Uterus (tissue), 4 donors: ENCODE measurements around the gene RRP1. TPM values are rescaled to one million over a fixed set of nuclear protein-coding genes. Genes with fewer than 3 reads are reported as not detected.

Experiments
- DNase-seq, 2 donors: peaks; one replicate each; pipeline ENCODE4 v3.0.0-alpha.2; 2019 to 2020
- H3K27ac ChIP-seq, 2 donors: fragments of 200-600 bp; sonication (generic); 1 replicate in 1 of 2; 2 replicates in 1 of 2; pipeline ENCODE4 v1.5.1; 2016 to 2018
- H3K27me3 ChIP-seq, 2 donors: fragments of 200-600 bp; sonication (generic); one replicate each; pipeline ENCODE4 v1.5.1; 2018 to 2019; ENCODE audit warnings: control low read depth in 1 of 2
- H3K36me3 ChIP-seq, 2 donors: fragments of 200-600 bp; sonication (generic); one replicate each; pipeline ENCODE4 v1.5.1; 2019; ENCODE audit warnings: control low read depth in 1 of 2
- H3K4me1 ChIP-seq, 2 donors: fragments of 200-600 bp; sonication (generic); one replicate each; pipeline ENCODE4 v1.5.1; 2018 to 2019; ENCODE audit warnings: control low read depth in 1 of 2
- H3K4me3 ChIP-seq, 2 donors: fragments of 200-600 bp; sonication (generic); 1 replicate in 1 of 2; 2 replicates in 1 of 2; pipeline ENCODE4 v1.5.1; 2018 to 2019; ENCODE audit warnings: mild to moderate bottlenecking in 1 of 2
- H3K9me3 ChIP-seq, 2 donors: fragments of 200-600 bp; sonication (generic); one replicate each; pipeline ENCODE4 v1.5.1; 2019; ENCODE audit warnings: control low read depth in 1 of 2
- POLR2A ChIP-seq, 2 donors: fragments of 450-650 bp; IDR thresholded peaks; one replicate each; pipeline ENCODE4 v1.6.1; 2016; ENCODE audit warnings: antibody characterized with exemption in 2 of 2, mild to moderate bottlenecking in 1 of 2, moderate library complexity in 1 of 2
- intact Hi-C: fragments of 100-400 bp; cut with DNase I; formaldehyde crosslinking; loops from one replicate; pipeline ENCODE4 v1.15.1; 2023; ENCODE audit warnings: low total_unique reads
- total RNA-seq, 4 donors: library from RNA; depleted of rRNA in 3 of 4; stranded (reverse); fragments of >200 nt in 3 of 4; gene quantifications; one replicate each; pipeline versions ENCODE4 v1.1.0 to v1.2.4, GENCODE V29; 2014 to 2023
- TF ChIP-seq, protein P1 (sequence below), 4 experiments: fragments of 200-600 bp in 2 of 4; fragments of 450-650 bp in 2 of 4; sonication (generic) in 2 of 4; IDR thresholded peaks; one replicate each; pipeline ENCODE4 v1.5.1; 2016 to 2019; ENCODE audit warnings: antibody characterized with exemption in 4 of 4, mild to moderate bottlenecking in 2 of 4, moderate library complexity in 1 of 4
- donor health status: DM: yes; HTN: yes; CAD: no.

The RRP1 gene
- total RNA-seq, 4 donors from 2014 or later = 11.0 to 31.5 (median 19.5) TPM

DNA sequence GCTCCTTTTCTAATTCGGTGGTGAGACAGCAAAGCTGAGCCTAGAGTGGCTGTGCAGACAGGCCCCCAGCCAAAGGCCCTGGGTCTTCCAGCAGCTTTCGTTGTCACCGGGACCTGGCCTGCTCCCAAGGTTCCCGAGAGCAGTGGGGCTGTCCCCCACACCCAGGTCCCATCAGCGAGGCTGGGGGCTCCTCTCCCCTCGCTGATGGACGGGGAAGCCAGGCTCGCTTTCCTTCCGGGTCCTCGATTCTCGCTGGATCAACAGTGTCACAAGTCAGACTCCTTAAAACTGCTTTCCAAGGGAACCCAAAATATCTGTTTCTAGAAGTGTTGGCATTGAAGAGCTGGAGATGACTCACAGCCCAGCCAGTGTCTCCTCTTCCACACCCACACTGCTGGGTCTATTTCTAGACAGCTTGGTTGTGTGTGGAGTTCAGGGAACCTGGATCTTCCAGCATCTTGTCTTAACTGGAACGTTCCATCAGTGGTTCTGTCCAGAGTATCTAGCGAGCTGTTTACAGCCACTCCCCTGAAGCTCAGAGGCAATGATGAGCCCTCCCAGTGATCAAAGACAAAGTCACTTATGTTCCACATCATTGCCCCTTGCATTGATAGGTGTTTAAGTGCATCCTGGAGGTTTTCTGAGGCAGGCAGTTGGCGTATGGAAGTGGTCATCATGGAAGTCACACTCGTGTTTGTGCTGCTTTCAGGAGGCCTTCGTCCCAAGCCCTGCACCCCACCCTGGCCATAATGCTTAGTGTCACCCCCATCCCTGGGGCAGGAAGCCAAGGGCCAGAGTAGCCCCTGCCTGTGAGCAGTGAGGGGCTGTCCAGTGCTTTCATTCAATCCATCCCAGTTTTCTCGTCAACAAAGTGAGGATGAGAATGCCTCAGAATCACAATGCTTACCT lies 35.2 kb downstream of the RRP1 start:
- DNase-seq = no peak
- no peaks in the 10 kb centered on the region for H3K9me3 ChIP-seq
- TF ChIP-seq, protein P1, sequence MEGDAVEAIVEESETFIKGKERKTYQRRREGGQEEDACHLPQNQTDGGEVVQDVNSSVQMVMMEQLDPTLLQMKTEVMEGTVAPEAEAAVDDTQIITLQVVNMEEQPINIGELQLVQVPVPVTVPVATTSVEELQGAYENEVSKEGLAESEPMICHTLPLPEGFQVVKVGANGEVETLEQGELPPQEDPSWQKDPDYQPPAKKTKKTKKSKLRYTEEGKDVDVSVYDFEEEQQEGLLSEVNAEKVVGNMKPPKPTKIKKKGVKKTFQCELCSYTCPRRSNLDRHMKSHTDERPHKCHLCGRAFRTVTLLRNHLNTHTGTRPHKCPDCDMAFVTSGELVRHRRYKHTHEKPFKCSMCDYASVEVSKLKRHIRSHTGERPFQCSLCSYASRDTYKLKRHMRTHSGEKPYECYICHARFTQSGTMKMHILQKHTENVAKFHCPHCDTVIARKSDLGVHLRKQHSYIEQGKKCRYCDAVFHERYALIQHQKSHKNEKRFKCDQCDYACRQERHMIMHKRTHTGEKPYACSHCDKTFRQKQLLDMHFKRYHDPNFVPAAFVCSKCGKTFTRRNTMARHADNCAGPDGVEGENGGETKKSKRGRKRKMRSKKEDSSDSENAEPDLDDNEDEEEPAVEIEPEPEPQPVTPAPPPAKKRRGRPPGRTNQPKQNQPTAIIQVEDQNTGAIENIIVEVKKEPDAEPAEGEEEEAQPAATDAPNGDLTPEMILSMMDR (IDR thresholded peaks at IDR 0.05) = no peak
- TF ChIP-seq POLR2A (IDR thresholded peaks at IDR 0.05) = no peak
- no peaks in the 10 kb centered on the region for H3K27me3 ChIP-seq
- intact Hi-C loops = no loop called here
- no peak overlapping the region for H3K4me3 ChIP-seq
- H3K36me3 ChIP-seq = no peaks in the 10 kb centered on the region
- no peaks in the 10 kb centered on the region for H3K4me1 ChIP-seq
- H3K27ac ChIP-seq = no peak overlapping the region

DNA sequence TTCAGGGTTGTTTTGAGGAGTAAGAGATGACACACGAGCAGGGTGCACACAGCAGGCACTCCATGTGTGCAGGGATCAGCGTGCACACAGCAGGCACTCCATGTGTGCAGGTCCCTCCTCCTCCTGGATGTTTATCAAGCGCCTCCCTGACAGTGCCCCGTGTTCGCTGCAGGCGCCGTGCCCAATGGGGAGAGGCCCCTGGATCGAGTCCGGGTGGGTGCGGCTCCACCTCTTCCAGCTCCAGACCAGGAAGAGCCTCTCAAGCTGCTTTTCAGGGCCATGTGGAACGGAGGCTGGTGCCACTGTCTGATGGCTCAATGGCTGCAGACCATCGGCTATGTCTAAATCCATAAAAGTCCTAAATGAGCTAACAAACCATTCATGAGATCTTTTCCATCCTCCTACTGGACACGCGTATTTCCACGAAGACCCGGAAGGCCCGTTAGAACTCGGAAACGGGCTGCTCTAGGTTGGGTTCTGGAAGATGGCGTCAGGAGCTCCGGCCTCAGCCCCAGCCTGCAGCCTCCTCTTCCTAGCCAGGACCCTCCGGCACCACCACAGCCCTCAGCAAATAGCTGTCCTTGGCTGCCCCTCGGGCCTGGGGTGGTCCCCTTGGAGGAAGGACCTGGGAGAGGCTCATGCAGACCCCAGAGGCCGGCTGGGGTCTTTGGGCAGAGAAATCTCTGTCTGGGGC lies 36.0 kb downstream of the RRP1 start:
- Histone ChIP-seq H3K27me3 (no peaks in the 10 kb centered on the region), H3K36me3 (no peaks in the 10 kb centered on the region), H3K9me3 (no peaks in the 10 kb centered on the region), H3K4me1 (no peaks in the 10 kb centered on the region), H3K4me3 (no peak overlapping the region), H3K27ac (no peak overlapping the region)
- DNase-seq = no peak
- intact Hi-C loops = no loop called here
- TF ChIP-seq, protein P1 (IDR thresholded peaks at IDR 0.05) = no peak
- no peak for TF ChIP-seq POLR2A (IDR thresholded peaks at IDR 0.05)

DNA sequence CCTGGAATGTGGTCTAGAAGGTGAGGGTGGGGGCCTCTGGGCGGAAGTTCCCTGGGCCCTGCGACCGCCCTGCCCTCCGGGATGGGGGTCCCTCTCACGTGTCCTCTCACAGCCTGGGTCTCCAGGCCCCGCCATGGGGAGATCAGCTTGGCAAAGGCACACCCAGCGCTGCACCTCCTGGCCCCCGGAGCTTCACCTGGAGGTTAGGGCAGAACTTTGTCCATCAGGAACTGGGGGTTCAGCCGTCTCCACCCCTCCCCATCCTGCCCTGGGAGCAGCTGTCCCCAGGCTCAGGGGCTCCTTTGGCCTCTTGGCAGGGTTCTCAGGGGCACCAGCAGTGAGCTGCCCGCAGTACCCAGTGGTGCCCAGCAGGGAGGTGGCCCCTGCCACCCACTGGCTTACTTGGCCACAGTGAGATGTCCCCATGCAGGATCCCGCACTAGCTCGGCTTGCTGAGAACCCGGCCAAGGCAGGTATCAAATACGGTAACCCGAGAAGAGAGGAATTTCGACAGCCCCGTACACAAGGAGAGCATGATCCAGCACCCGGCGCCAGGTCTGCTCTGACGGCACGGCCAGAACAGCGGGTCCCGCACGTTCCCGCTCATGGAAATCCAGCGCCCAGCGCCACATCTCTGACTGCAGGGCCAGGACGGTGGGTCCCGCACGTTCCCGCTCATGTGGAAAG lies 36.7 kb downstream of the RRP1 start:
- Histone ChIP-seq H3K9me3 (no peaks in the 10 kb centered on the region), H3K27ac (no peak overlapping the region), H3K4me3 (no peak overlapping the region), H3K36me3 (no peaks in the 10 kb centered on the region), H3K27me3 (no peaks in the 10 kb centered on the region), H3K4me1 (no peaks in the 10 kb centered on the region)
- DNase-seq = no peak
- TF ChIP-seq, protein P1 (IDR thresholded peaks at IDR 0.05) = no peak
- TF ChIP-seq POLR2A (IDR thresholded peaks at IDR 0.05) = no peak
- intact Hi-C loops = no loop called here

DNA sequence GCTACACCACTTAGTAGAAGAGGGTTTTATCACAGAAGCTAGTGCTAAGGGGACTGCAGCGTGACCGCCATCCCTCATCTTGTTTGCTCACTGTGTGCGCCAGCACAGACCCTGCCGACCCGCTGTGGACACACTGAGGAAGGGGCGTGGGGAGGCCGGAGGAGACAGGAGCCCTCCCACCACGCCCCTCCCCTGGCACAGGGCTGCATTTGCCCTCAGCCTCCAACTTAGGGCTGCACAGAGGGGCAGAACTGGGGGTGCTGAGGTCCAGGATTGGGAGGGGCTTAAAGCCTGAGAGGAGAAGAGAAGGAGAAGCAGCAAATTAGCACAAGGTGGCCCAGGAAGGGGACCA lies 37.2 kb downstream of the RRP1 start:
- Histone ChIP-seq H3K27ac (no peak overlapping the region), H3K27me3 (no peaks in the 10 kb centered on the region), H3K4me3 (no peak overlapping the region), H3K36me3 (no peaks in the 10 kb centered on the region), H3K9me3 (no peaks in the 10 kb centered on the region), H3K4me1 (no peaks in the 10 kb centered on the region)
- no peak for TF ChIP-seq POLR2A (IDR thresholded peaks at IDR 0.05)
- TF ChIP-seq, protein P1 (IDR thresholded peaks at IDR 0.05) = no peak
- DNase-seq = no peak
- intact Hi-C loops = no loop called here
